ENCODE measurements around the gene KSR2.

DNA sequence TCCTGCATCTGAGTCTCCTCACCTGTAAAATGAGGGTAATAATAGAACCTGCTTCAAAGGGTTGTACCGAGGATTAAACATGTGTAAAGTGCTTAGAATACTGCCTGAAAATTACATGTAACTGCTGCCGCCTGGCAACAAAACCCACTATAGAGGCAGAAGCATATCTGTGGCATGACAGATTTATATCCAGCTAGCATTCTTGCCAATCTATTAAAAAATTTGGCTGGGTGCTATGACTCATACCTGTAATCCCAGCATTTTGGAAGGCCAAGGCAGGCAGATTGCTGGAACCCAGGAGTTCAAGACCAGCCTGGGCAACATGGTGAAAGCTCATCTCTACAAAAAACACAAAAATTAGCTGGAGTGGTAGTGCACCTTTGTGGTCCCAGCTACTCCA lies 16.4 kb upstream of the KSR2 start:
- TF ChIP-seq, protein P1, sequence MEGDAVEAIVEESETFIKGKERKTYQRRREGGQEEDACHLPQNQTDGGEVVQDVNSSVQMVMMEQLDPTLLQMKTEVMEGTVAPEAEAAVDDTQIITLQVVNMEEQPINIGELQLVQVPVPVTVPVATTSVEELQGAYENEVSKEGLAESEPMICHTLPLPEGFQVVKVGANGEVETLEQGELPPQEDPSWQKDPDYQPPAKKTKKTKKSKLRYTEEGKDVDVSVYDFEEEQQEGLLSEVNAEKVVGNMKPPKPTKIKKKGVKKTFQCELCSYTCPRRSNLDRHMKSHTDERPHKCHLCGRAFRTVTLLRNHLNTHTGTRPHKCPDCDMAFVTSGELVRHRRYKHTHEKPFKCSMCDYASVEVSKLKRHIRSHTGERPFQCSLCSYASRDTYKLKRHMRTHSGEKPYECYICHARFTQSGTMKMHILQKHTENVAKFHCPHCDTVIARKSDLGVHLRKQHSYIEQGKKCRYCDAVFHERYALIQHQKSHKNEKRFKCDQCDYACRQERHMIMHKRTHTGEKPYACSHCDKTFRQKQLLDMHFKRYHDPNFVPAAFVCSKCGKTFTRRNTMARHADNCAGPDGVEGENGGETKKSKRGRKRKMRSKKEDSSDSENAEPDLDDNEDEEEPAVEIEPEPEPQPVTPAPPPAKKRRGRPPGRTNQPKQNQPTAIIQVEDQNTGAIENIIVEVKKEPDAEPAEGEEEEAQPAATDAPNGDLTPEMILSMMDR (tag by site-specific recombination; IDR thresholded peaks at IDR 0.05) = no peak
- no peak for TF ChIP-seq KLF1 (tag by site-specific recombination; IDR thresholded peaks at IDR 0.05)
- TF ChIP-seq, protein P2, sequence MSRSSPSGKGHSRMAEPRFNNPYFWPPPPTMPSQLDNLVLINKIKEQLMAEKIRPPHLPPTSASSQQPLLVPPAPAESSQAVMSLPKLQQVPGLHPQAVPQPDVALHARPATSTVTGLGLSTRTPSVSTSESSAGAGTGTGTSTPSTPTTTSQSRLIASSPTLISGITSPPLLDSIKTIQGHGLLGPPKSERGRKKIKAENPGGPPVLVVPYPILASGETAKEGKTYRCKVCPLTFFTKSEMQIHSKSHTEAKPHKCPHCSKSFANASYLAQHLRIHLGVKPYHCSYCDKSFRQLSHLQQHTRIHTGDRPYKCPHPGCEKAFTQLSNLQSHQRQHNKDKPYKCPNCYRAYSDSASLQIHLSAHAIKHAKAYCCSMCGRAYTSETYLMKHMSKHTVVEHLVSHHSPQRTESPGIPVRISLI (tag by site-specific recombination; IDR thresholded peaks at IDR 0.05) = no peak
- no peak for TF ChIP-seq ZNF184 (tag by site-specific recombination; IDR thresholded peaks at IDR 0.05)

Data from HEK293 (cell line).